Colonic mucosa (tissue), 4 donors: ENCODE data around the gene IMMT. TPM values are rescaled to one million over a fixed set of nuclear protein-coding genes. Genes with fewer than 3 reads are reported as not detected.

ENCODE experiments used
- DNase-seq: peaks from one replicate; pipeline ENCODE4 v3.0.0-alpha.2; 2020
- H3K27ac ChIP-seq: fragments of 200-600 bp; one replicate; pipeline ENCODE4 v1.8.0; 2021
- H3K27me3 ChIP-seq: fragments of 200-600 bp; one replicate; pipeline ENCODE4 v1.8.0; 2021
- H3K36me3 ChIP-seq: fragments of 200-600 bp; one replicate; pipeline ENCODE4 v1.8.0; 2021
- H3K4me1 ChIP-seq: fragments of 200-600 bp; one replicate; pipeline ENCODE4 v1.8.0; 2021; ENCODE audit warnings: mild to moderate bottlenecking
- H3K4me3 ChIP-seq: fragments of 200-600 bp; one replicate; pipeline ENCODE4 v1.8.0; 2021
- H3K9ac ChIP-seq, 2 donors: one replicate each; pipeline ENCODE4 v1.7.0; 2013; ENCODE audit warnings: control low read depth in 2 of 2, low read depth in 2 of 2, low read length in 2 of 2
- H3K9me3 ChIP-seq: fragments of 200-600 bp; one replicate; pipeline ENCODE4 v1.8.0; 2021
- intact Hi-C: fragments of 100-400 bp; cut with DNase I; formaldehyde crosslinking; loops from one replicate; pipeline ENCODE4 v1.14.1; 2022
- total RNA-seq, 2 donors: library from RNA; stranded (reverse); fragmentation: NEBNext Ultra II Directional in 1 of 2; extraction: Animal tissue kit (Norgen Biotek cat#: 25700) in 1 of 2; gene quantifications; one replicate each; pipeline ENCODE4 v1.2.1, GENCODE V29; 2021
- TF ChIP-seq, protein P1 (sequence below): fragments of 200-600 bp; IDR thresholded peaks from one replicate; pipeline ENCODE4 v1.8.0; 2022; ENCODE audit warnings: antibody characterized with exemption, mild to moderate bottlenecking
- donor health status: healthy.
- donor health status: DM: no; HTN: no; CAD: no.
- donor health status: DM: no; HTN: no; CAD: no.

IMMT gene
- total RNA-seq, 2 donors from 2014 or later = 125 to 127 TPM

DNA sequence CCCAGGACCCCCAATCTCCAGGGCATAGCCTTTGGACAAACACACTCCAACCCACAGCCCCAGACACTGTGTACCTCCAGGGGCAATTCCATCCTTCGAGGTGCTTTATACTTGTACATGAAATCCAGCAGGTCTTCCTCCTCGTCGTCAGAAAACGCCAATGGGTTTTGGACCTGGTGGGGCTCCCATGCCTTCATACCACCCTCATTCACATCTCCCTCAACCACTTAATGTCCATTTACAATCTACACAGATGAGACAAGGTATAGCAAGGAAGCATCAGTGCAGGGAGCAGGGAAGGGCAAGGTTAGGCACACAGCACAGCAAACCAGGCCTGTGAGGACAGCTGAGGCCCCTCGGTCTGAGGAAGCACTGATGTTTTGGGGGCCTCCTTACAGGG, 24.6 kb upstream of the IMMT start:
- no peaks in the 10 kb centered on the region for H3K9me3 ChIP-seq
- H3K36me3 ChIP-seq = no peaks in the 10 kb centered on the region
- TF ChIP-seq, protein P1, sequence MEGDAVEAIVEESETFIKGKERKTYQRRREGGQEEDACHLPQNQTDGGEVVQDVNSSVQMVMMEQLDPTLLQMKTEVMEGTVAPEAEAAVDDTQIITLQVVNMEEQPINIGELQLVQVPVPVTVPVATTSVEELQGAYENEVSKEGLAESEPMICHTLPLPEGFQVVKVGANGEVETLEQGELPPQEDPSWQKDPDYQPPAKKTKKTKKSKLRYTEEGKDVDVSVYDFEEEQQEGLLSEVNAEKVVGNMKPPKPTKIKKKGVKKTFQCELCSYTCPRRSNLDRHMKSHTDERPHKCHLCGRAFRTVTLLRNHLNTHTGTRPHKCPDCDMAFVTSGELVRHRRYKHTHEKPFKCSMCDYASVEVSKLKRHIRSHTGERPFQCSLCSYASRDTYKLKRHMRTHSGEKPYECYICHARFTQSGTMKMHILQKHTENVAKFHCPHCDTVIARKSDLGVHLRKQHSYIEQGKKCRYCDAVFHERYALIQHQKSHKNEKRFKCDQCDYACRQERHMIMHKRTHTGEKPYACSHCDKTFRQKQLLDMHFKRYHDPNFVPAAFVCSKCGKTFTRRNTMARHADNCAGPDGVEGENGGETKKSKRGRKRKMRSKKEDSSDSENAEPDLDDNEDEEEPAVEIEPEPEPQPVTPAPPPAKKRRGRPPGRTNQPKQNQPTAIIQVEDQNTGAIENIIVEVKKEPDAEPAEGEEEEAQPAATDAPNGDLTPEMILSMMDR = no peak
- no peak for DNase-seq
- intact Hi-C loops = loop anchor here (2.0 kb wide), 1 partner anchor 149 kb away; no protein-coding TSS in a partner anchor
- no peak overlapping the region for H3K27ac ChIP-seq
- H3K27me3 ChIP-seq = no peaks in the 10 kb centered on the region
- H3K4me1 ChIP-seq = no peaks in the 10 kb centered on the region
- H3K9ac ChIP-seq = no peak overlapping the region
- no peak overlapping the region for H3K4me3 ChIP-seq

DNA sequence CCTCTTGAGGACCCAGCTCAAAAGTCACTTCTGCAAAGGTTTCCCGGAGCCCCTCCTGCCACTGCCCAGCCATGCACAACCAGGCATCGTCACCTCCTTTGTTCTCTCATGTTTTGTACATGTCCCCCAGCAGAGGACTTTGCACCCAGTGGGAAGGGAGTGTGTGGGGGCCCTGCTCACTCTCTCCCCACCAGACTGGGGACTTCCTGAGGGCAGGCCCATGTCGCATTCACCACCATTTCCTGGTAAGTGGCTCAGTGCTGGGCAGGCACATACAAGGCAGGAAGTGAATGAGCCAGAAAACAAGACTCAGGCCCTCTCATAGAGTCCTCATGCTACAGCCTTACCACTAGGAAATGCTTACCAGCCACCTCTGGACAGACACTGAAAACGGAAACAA, 22.9 kb upstream of the IMMT start:
- H3K9ac ChIP-seq = no peak overlapping the region
- H3K36me3 ChIP-seq = no peaks in the 10 kb centered on the region
- no peaks in the 10 kb centered on the region for H3K27me3 ChIP-seq
- peaks cover 7% of the 10 kb centered on the region for H3K4me1 ChIP-seq
- no peak overlapping the region for H3K4me3 ChIP-seq
- DNase-seq = no peak
- no peaks in the 10 kb centered on the region for H3K9me3 ChIP-seq
- TF ChIP-seq, protein P1 = no peak
- no peak overlapping the region for H3K27ac ChIP-seq
- intact Hi-C loops = no loop called here

DNA sequence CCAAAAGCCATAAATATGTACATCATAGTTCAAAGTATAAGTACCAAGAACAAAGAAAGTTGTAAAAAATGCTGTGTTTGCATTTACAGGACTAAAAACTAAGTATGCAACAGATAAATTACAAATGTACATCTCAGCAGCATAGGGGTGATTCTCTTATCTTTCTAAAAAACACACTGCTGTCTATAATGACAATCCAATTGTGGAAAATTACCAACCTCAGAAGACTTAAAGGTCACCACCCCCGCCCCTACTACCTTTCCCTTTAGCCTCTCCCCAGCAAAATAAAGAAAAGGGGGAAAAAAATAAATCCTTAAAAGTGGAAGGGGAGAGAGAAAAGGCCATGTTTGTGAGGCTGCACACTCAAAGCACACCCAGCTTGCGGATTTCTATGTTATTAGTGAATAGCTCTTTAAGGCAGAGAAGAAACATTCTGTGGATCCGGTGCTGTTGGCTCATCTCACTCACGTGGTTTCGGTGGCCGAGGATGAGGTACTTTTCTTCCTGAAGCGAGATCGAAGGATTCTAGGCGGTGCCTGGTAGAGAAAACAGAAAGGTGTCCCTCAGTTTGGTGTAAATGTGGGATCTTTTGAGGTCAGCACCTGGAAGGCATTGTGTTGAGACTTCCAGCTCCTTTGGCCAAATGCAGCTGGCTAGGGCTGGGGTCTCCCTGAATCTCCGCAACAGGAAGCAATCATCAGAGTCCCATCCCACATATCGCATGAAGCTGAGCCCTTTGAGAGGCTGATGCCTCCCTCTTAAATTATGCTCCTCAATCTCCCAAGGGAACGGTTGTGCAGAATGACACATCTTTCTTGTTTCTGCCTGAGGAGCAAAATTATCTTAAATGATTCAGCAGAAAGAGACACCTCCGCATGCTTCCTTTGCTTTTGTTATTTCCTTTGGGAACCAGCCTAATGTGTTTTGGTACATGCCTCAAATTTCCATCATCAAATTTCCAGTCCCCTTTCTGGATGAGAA, 21.6 kb upstream of the IMMT start:
- no peak for DNase-seq
- intact Hi-C loops = no loop called here
- Histone ChIP-seq H3K27ac (no peak overlapping the region), H3K4me3 (no peak overlapping the region), H3K27me3 (no peaks in the 10 kb centered on the region), H3K4me1 (peaks cover 14% of the 10 kb centered on the region), H3K9me3 (no peaks in the 10 kb centered on the region), H3K9ac (no peak overlapping the region), H3K36me3 (no peaks in the 10 kb centered on the region)
- TF ChIP-seq, protein P1 = no peak

DNA sequence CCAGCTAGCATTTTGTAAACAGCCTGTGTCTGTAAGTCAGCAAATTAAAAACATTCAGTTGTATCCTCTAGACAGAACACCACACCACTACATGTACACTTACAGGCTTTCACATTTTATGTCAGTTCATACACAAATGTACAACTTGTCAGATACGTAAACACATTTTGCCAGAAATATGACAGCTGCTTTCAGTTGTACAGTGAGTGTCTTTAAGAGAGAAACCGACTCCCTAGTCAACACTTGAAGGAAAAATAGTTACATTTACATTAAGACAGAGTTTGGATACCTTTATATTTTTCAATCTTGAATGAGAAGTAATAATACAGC, 19.2 kb upstream of the IMMT start:
- H3K4me3 ChIP-seq = no peak overlapping the region
- no peak overlapping the region for H3K9ac ChIP-seq
- intact Hi-C loops = no loop called here
- peaks cover 3% of the 10 kb centered on the region for H3K36me3 ChIP-seq
- TF ChIP-seq, protein P1 = no peak
- no peak for DNase-seq
- peak overlapping the region; percentile 60 for H3K27ac ChIP-seq
- H3K4me1 ChIP-seq = peaks cover 14% of the 10 kb centered on the region
- no peaks in the 10 kb centered on the region for H3K27me3 ChIP-seq
- H3K9me3 ChIP-seq = no peaks in the 10 kb centered on the region

DNA sequence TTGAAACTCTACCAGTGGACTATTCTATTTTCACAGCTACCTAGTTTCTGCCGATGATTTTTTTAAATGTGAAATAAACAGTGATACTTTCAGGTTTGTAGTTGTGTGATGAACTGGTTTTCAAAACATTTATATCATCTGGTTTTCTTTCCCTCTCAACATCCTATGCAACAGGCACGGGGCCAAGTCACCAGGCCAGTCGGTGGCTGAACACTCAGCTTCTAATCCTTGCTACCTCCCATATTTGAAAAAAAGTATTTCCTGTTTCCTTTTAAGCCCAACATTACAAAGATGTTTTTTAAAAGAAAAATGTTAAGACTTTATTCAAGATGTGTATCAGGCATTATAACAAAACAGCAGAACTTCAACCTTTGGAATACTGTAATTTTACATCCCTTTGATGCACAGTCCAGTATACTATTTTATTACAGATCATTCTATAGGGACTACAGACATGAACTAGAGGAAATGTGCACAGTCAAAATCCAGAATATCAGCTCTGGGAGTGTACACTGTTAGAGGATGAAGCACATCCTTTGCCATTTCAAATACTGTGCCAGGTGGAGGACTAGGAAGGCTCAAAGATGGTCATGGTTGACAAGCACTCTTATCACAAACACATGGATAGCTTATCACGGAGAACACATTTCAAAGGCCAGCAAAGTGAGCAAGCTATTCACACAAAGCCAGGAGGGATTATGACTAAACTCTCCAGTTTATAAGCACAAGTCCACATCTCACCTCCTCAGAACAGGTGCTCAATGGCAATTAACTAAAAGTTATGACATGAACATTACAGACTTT, 18.6 kb upstream of the IMMT start:
- Histone ChIP-seq H3K36me3 (peaks cover 3% of the 10 kb centered on the region), H3K4me1 (peaks cover 14% of the 10 kb centered on the region), H3K27ac (peak overlapping the region; percentile 60), H3K9me3 (no peaks in the 10 kb centered on the region), H3K4me3 (no peak overlapping the region), H3K27me3 (no peaks in the 10 kb centered on the region), H3K9ac (peak overlapping the region in 1 of 2 donors; percentile 46)
- intact Hi-C loops = no loop called here
- TF ChIP-seq, protein P1 = no peak
- DNase-seq = peak; percentile 57
